ENCODE data around the gene FSHR. TPM values are rescaled to one million over a fixed set of nuclear protein-coding genes. Genes with fewer than 3 reads are reported as not detected.

FSHR gene
- total RNA-seq, 1 donor from 2014 or later, result not detected

DNA sequence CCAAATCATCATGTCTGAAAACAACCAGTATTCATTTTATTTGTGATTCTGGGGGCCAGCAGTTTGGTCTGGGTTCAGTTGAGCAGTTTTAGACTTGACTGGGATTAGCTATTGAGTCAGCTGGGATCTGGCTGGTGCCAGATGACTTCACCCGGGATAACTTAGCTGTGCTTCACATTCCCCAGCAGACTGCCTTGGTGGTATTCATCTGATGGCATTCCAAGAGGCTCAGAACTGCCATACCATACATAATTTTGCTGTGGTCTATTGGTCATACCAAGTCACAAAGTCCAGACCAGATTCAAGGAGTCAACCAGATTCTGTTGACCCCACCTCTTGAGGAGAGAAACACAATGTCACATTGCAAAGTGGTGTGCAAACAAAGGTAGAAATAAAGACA, 7.8 kb upstream of the FSHR start:
- H3K4me3 ChIP-seq (ENCODE audit: low read depth, low read length), result no peak overlapping the region
- DNase-seq (ENCODE audit: low read depth), result peak; percentile 90

DNA sequence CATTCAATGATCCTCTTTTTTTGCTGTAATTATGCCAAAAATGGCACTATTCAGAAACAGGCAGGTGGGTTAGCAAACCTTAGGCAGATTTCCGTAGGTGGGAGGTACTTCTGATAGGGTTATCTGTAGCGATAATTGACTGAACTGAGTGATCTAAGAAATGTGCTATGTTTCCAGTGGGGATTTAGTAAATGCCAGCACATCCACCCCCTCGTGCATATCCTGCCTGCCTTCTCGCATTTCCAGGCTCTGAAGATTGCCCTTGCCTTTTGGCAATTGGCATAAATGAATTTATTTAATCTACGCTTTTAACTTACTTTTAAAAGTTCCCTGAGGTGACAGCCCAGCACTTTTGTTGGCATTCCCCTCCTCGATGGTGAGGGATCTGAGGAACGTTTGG, 576 bp upstream of the FSHR start:
- DNase-seq (ENCODE audit: low read depth), result no peak
- TF ChIP-seq, protein P1, sequence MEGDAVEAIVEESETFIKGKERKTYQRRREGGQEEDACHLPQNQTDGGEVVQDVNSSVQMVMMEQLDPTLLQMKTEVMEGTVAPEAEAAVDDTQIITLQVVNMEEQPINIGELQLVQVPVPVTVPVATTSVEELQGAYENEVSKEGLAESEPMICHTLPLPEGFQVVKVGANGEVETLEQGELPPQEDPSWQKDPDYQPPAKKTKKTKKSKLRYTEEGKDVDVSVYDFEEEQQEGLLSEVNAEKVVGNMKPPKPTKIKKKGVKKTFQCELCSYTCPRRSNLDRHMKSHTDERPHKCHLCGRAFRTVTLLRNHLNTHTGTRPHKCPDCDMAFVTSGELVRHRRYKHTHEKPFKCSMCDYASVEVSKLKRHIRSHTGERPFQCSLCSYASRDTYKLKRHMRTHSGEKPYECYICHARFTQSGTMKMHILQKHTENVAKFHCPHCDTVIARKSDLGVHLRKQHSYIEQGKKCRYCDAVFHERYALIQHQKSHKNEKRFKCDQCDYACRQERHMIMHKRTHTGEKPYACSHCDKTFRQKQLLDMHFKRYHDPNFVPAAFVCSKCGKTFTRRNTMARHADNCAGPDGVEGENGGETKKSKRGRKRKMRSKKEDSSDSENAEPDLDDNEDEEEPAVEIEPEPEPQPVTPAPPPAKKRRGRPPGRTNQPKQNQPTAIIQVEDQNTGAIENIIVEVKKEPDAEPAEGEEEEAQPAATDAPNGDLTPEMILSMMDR (conservative IDR thresholded peaks at IDR 0.05; ENCODE audit: low read depth, low read length), result no peak
- H3K4me3 ChIP-seq (ENCODE audit: low read depth, low read length), result no peak overlapping the region

More for the DNA sequence above, 7.8 kb upstream of the FSHR start:
- TF ChIP-seq, protein P1 (conservative IDR thresholded peaks at IDR 0.05; ENCODE audit: low read depth, low read length), result no peak

DNA sequence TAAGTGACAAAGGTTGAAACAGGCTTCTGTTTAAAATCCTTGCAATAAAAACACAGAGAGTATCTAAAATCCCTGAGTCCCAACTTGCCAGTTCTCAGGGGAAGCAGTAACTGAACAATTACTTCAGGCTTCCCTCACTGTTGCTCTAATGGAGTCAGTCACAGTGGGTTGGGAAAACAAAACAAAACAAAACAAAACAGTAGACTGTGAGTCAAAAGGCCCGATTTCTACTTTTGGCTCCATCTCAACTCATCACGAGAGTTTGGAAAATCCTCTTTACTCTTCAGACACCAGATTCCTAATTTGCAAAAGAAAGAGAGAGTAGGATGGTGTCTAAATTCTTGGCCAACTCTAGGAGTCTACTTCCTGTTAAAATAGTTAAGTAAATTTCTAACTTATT, 1.1 kb downstream of the FSHR start:
- DNase-seq (ENCODE audit: low read depth), result no peak
- TF ChIP-seq, protein P1 (conservative IDR thresholded peaks at IDR 0.05; ENCODE audit: low read depth, low read length), result no peak

DNA sequence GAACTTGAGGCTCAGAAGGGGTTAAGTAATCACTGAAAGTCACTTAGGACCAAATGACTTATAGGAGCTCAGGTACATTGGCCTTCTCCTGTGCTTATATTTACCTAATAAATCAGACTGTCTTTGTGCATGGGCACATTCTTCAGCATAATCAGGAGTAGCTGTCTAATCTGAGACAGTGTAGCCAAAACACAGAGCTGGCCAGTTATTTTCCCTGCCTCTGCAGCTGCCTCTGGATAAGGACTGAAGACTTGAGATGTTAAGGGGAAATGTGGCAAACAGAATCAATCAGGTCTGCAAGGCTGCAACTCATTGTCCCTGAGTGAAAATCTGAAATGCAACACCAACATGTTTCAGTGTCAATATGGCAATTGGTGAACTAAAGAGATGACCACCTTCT, 1.5 kb downstream of the FSHR start:
- no peak for DNase-seq (ENCODE audit: low read depth)
- H3K4me3 ChIP-seq (ENCODE audit: low read depth, low read length), result no peak overlapping the region
- TF ChIP-seq, protein P1 (conservative IDR thresholded peaks at IDR 0.05; ENCODE audit: low read depth, low read length), result no peak

More for the DNA sequence above, 1.1 kb downstream of the FSHR start:
- H3K4me3 ChIP-seq (ENCODE audit: low read depth, low read length), result no peak overlapping the region

DNA sequence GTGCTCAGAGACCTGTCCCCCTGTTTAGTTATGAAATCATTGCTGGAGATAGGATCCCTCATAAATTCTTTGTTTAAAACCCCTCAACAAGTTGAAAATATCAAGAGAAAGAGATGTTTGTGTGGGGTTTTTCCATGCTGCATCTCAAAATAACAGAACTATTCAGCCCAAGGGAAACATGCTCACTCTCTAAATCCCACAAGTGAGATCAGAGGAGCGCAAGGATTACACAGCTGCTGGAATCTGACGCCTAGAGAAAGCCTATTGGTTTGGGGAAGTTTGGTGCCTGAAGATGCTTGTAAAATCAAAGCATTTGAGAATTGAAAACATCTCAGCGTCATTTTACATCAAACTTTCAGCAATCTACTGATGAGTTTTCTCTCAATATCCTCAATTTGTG, 7.9 kb downstream of the FSHR start:
- TF ChIP-seq, protein P1 (conservative IDR thresholded peaks at IDR 0.05; ENCODE audit: low read depth, low read length), result no peak
- no peak overlapping the region for H3K4me3 ChIP-seq (ENCODE audit: low read depth, low read length)
- DNase-seq (ENCODE audit: low read depth), result no peak

DNA sequence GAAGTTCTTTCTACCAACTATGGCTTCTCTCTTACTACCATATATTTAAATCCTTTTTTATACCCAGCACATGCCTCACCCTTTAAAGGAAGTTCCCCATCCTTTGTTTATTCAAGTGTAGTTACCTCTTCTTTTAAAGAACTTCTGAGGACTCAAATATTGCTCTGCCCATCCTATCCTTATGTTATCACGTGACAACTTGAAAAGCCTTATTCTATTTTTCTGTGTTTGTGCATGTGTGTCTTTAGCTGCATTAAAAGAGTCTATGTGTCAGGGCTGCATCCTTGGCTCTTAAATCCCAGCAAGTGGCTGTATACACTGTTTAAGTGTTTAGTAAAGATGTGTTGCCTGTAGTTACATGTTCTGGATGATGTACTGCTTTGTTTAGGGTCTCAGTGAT, 22.5 kb downstream of the FSHR start:
- TF ChIP-seq, protein P1 (conservative IDR thresholded peaks at IDR 0.05; ENCODE audit: low read depth, low read length), result no peak
- H3K4me3 ChIP-seq (ENCODE audit: low read depth, low read length), result no peak overlapping the region
- no peak for DNase-seq (ENCODE audit: low read depth)

DNA sequence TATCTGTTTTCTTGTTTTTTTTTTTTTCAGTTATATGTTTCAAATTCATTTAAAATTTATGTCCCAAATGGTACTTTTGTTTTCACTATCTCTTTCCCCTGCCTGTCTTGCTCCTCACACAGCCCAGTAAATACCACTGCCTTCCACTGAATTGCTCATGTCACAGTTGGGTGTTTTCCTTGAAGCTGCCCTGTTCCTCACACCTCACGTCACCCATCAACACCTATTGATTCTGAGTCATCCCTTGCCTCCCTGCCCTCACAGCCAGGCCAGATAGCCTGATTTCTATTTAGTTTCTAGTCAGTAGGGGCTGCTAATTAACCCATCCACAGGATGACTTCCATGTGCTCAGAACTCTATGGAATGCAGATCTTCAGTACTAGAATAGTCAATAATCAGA, 25.3 kb downstream of the FSHR start:
- peak; percentile 42 for DNase-seq (ENCODE audit: low read depth)
- H3K4me3 ChIP-seq (ENCODE audit: low read depth, low read length), result no peak overlapping the region
- TF ChIP-seq, protein P1 (conservative IDR thresholded peaks at IDR 0.05; ENCODE audit: low read depth, low read length), result peak; percentile 5

Measured in epithelial cell of proximal tubule (primary cell).